Measurements from ENCODE around the gene ZCRB1.

ZCRB1 gene

GRCh38 chr12:42332301-42333285, 6.7 kb upstream of the ZCRB1 start:
- in situ Hi-C loops (cut with HindIII; ENCODE audit: low sequenced_read_pairs) = loop anchor here (25.0 kb wide), 1 partner anchor 195 kb away; the partner anchor contains the start of gene GXYLT1

- in situ Hi-C loops (cut with HindIII; ENCODE audit: low sequenced_read_pairs) = loop anchor here (25.0 kb wide), 1 partner anchor 193 kb away; the partner anchor contains the start of gene GXYLT1
These were observed 4.2 kb upstream of the ZCRB1 start for GRCh38 chr12:42330097-42330496.

DNA sequence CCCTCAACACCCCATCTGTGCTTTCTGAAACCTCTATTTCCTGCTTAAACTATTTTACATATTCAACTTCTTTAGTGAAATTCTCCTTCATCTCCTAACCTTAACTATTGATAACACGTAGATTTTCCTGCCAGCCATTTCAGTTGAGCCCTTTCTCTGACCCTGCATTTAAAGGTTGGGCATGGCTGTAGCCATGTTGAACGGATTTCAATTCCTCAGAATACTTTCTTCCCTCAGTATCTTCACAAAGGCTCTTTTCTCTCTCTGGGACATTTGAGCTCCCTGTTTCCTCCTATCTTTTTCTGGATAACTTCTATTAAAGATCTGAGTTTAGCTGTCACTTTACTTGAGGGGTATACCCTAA, 1.3 kb upstream of the ZCRB1 start:
- in situ Hi-C loops (cut with HindIII; ENCODE audit: low sequenced_read_pairs) = loop anchor here (25.0 kb wide), 1 partner anchor 190 kb away; the partner anchor contains the start of gene GXYLT1

GRCh38 chr12:42326541-42327226, 790 bp upstream of the ZCRB1 start:
- in situ Hi-C loops (cut with HindIII; ENCODE audit: low sequenced_read_pairs) = loop anchor here (25.0 kb wide), 1 partner anchor 189 kb away; the partner anchor contains the start of gene GXYLT1

DNA sequence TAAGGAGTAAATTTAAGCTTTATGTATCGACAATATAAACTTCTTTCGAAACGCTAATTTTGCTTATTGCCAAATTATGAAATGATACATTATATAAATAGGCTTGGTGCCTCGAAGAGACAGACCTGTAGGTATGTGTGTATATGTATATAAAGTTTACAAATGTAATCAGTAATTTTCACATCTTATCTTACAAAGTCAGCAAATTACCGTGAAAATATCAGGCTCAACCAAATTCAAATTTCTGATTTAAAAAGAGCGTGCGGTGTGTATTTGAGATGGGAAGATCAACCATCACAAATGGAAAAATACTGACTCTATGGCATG, 605 bp downstream of the ZCRB1 start:
- in situ Hi-C loops (cut with HindIII; ENCODE audit: low sequenced_read_pairs) = loop anchor here (25.0 kb wide), 1 partner anchor 188 kb away; the partner anchor contains the start of gene GXYLT1

- in situ Hi-C loops (cut with HindIII; ENCODE audit: low sequenced_read_pairs) = no loop called here
These were observed 2.0 kb downstream of the ZCRB1 start for GRCh38 chr12:42323856-42324255.

DNA sequence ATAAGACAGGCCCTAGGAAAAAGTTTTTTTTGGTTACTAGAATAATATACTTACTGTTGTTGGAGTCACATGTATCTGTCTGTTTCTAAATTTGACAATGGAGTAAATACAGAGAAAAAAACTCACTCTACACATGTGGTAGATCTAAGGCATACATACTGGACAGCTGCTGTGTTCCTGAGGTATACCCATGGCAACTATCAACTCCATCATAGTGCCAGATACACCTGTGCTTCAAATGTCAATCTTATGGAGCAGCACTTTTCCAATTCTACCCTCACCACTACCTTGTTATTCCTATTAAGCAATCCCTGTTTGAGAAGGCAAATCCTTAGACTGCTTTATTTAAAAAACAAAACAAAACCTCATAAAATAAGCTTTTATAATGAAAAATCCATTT, 3.3 kb downstream of the ZCRB1 start:
- in situ Hi-C loops (cut with HindIII; ENCODE audit: low sequenced_read_pairs) = no loop called here

DNA sequence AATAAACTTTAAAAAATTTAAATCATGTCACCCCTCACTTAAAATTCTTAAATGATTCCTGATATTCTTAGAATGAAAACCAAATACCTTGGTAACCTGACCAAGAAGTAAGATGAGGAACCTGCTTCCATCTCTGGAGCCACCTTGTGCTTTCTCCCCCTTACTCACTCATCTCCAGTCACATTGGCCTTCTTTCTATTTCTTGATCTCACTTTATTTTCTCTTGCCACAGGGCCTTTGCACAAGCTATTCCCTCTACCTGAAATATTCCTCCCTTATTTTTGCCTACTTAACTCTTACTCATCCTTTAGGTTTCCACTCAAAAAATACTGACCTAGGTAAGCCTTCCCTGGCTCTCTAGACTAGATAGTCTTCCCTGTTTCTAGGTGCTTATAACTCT, 5.1 kb downstream of the ZCRB1 start:
- in situ Hi-C loops (cut with HindIII; ENCODE audit: low sequenced_read_pairs) = no loop called here

GRCh38 chr12:42315108-42315507, 10.8 kb downstream of the ZCRB1 start:
- in situ Hi-C loops (cut with HindIII; ENCODE audit: low sequenced_read_pairs) = no loop called here

DNA sequence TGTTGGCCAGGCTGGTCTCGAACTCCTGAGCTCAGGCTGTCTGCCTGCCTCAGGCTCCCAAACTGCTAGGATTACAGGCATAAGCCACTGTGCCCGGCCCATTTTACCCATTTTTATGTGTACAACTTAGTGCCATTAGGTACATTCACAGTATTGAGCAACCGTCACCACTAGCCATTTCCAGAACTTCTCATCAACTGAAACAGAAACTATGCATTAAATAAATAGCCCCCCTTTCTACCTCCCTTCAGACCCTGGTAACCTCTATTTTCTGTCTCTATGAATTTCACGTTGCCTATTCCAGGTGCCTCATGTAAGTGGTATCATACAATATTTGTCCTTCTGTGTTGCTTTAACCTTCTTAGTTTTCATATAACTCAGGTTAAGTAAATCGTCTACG, 15.9 kb downstream of the ZCRB1 start:
- in situ Hi-C loops (cut with HindIII; ENCODE audit: low sequenced_read_pairs) = no loop called here

DNA sequence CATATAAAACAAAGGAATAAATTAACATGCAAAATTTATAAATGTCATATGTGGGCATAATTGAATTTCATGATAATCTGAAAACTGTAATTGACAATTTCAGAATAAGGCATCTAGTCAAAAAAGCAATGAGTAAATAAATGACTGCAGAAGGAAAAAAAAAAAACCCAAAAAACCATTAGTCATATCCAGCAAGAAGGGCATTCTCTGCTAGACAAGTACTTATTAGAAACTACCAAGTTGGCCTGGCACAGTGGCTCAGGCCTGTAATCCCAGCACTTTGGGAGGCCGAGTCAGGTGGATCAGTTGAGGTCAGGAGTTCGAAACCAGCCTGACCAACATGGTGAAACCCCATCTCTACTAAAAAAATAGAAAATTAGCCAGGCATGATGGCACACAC, 17.5 kb downstream of the ZCRB1 start:
- in situ Hi-C loops (cut with HindIII; ENCODE audit: low sequenced_read_pairs) = no loop called here

DNA sequence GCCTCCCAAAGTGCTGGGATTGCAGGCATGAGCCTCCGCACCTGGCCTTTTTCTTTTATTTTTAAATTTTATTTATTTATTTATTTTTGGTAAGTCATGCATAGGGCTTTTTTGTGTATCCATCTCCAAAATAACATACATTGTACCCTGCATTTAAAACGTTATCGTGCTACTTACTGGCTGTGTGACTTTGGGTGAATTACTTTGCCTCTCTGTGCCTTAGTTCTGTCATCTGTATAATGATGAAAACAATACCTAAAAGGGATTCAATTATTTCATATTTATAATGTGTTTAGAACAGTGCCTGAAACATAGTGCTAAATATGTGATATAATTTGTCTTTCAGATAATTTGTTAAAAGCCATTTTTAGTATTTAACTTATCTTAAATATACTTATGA, 19.6 kb downstream of the ZCRB1 start:
- in situ Hi-C loops (cut with HindIII; ENCODE audit: low sequenced_read_pairs) = no loop called here

GRCh38 chr12:42299392-42300308, 26.2 kb downstream of the ZCRB1 start:
- in situ Hi-C loops (cut with HindIII; ENCODE audit: low sequenced_read_pairs) = no loop called here

DNA sequence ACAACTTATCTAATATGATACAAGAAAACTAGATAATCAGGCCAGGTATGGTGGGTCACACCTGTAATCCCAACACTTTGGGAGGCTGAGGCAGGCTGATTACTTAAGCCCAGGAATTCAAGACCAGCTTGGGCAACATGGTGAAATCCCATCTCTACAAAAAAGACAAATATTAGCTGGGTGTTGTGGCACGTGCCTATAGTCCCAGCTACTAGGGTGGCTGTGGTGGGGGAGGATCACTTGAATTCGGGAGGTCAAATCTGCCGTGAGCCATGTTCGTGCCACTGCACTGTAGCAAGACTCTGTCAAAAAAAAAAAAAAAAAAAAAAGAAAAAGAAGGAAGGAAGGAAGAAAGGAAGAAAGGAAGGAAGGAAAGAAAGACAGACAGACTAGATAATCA, 27.0 kb downstream of the ZCRB1 start:
- in situ Hi-C loops (cut with HindIII; ENCODE audit: low sequenced_read_pairs) = no loop called here

DNA sequence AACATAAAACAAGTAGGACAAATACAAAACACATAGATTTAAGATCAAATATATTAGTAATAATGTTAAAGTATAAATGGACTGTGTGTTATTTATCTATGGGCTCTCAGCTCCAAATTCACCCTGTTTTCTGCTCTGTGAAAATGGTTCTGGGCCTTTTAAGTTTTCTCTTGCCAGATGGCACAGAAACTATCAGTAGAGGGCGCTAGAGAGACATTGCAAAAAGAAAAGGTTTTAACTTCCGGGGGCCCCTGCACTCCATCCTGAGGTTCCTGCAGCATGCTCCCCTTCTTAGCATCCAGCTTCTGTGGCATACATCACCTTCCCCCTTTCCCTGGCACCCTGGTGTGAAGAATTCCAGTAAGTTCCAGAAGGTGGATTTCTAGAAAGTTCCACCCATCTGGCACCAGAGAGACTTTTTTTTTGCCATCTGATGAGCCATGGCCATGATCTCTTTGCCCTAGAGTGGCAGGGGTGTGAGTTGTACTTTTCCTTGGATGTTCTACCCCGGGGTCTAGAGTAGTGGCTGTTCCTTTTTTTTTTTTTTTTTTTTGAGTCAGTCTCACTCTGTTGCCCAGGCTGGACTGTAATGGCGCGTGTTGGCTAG, 29.3 kb downstream of the ZCRB1 start:
- in situ Hi-C loops (cut with HindIII; ENCODE audit: low sequenced_read_pairs) = no loop called here

- in situ Hi-C loops (cut with HindIII; ENCODE audit: low sequenced_read_pairs) = no loop called here
These were observed 34.2 kb downstream of the ZCRB1 start for GRCh38 chr12:42291680-42292079.

- in situ Hi-C loops (cut with HindIII; ENCODE audit: low sequenced_read_pairs) = no loop called here
These were observed 37.4 kb downstream of the ZCRB1 start for GRCh38 chr12:42288544-42288943.

DNA sequence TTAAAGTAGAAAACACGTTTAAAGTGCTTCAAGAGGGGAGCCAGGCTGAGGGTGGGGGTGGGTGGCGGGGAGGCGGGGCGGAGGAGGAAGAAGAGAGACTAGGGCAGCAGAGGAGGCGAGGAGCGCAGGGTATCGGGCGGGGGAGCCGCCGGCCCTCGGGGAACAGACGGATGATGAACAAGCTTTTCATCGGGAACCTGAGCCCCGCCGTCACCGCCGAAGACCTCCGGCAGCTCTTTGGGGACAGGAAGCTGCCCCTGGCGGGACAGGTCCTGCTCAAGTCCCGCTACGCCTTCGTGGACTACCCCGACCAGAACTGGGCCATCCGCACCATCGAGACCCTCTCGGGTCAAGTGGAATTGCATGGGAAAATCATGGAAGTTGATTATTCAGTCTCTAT, 39.2 kb downstream of the ZCRB1 start:
- in situ Hi-C loops (cut with HindIII; ENCODE audit: low sequenced_read_pairs) = no loop called here

- in situ Hi-C loops (cut with HindIII; ENCODE audit: low sequenced_read_pairs) = no loop called here
These were observed 40.5 kb downstream of the ZCRB1 start for GRCh38 chr12:42285431-42285830.

DNA sequence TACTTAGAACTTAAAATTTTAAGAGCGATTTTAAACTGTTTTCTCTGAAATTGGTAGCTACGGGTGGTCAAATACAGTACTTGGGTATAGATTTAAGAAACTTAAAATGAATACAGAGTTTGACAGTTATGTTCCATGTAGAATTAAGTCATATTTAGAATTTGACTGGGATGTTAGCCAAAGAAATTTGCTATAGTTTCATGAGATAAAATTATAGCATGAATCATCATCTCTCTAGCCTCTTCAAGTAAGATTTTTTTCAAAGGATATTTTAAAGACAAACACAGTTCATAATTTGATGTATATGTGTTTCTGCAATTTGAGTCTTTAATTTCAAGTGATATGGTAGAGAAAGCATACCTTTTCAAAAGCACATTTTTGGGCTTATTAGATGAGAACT, 41.0 kb downstream of the ZCRB1 start:
- in situ Hi-C loops (cut with HindIII; ENCODE audit: low sequenced_read_pairs) = no loop called here
